Forelimb muscle (tissue), 1 donor: ENCODE measurements around the gene C19orf73. TPM values are rescaled to one million over a fixed set of nuclear protein-coding genes. Genes with fewer than 3 reads are reported as not detected.

Experiments used
- polyA plus RNA-seq: library from polyadenylated mRNA; unstranded; fragments of 120-200 nt; gene quantifications from one replicate; pipeline ENCODE4 v1.2.1, GENCODE V29; 2013; ENCODE audit not compliant: insufficient read length

Gene C19orf73
- polyA plus RNA-seq, 1 donor = 0.33 TPM

Other genes starting within 250 kb of the C19orf73 start
- 45.9 TPM for gene PPP1R15A, start 246.7 kb downstream of the C19orf73 start, polyA plus RNA-seq
- not detected for gene TULP2, start 220.4 kb downstream of the C19orf73 start, polyA plus RNA-seq
- 152 TPM for gene NUCB1, start 218.8 kb downstream of the C19orf73 start, polyA plus RNA-seq
- gene DHDH, start 185.4 kb downstream of the C19orf73 start, polyA plus RNA-seq = 0.54 TPM
- gene BAX, start 164.3 kb downstream of the C19orf73 start, polyA plus RNA-seq = 40.7 TPM
- gene FTL, start 153.8 kb downstream of the C19orf73 start, polyA plus RNA-seq = 520 TPM
- 89.0 TPM for gene GYS1, start 125.8 kb downstream of the C19orf73 start, polyA plus RNA-seq
- 55.3 TPM for gene RUVBL2, start 125.3 kb downstream of the C19orf73 start, polyA plus RNA-seq
- not detected for gene LHB, start 102.1 kb downstream of the C19orf73 start, polyA plus RNA-seq
- not detected for gene CGB3, start 94.8 kb downstream of the C19orf73 start, polyA plus RNA-seq
- gene CGB2, start 87.3 kb downstream of the C19orf73 start, polyA plus RNA-seq = not detected
- gene CGB1, start 82.2 kb downstream of the C19orf73 start, polyA plus RNA-seq = not detected
- gene CGB5, start 75.3 kb downstream of the C19orf73 start, polyA plus RNA-seq = not detected
- not detected for gene CGB8, start 70.0 kb downstream of the C19orf73 start, polyA plus RNA-seq
- gene CGB7, start 61.4 kb downstream of the C19orf73 start, polyA plus RNA-seq = 1.5 TPM
- 6.5 TPM for gene NTF4, start 54.3 kb downstream of the C19orf73 start, polyA plus RNA-seq
- gene KCNA7, start 46.4 kb downstream of the C19orf73 start, polyA plus RNA-seq = 10.4 TPM
- 218 TPM for gene SNRNP70, start 33.7 kb downstream of the C19orf73 start, polyA plus RNA-seq
- gene LIN7B, start 4.8 kb downstream of the C19orf73 start, polyA plus RNA-seq = 16.1 TPM
- 7.8 TPM for gene PPFIA3, start 401 bp upstream of the C19orf73 start, polyA plus RNA-seq
- 178 TPM for gene HRC, start 36.3 kb upstream of the C19orf73 start, polyA plus RNA-seq
- 32.7 TPM for gene TRPM4, start 38.6 kb upstream of the C19orf73 start, polyA plus RNA-seq
- gene SLC6A16, start 206.0 kb upstream of the C19orf73 start, polyA plus RNA-seq = 1.0 TPM
- gene CD37, start 216.3 kb upstream of the C19orf73 start, polyA plus RNA-seq = 19.9 TPM
- 54.4 TPM for gene TEAD2, start 243.3 kb upstream of the C19orf73 start, polyA plus RNA-seq
- 2.4 TPM for gene DKKL1, start 244.7 kb upstream of the C19orf73 start, polyA plus RNA-seq